GM10847 (cell line): Measurements from ENCODE around the gene BLTP3B.

Source experiments
- POLR2A ChIP-seq: IDR thresholded peaks from 2 replicates; pipeline ENCODE4 v1.6.1; 2011; ENCODE audit not compliant: insufficient read length; ENCODE audit errors: extremely low read depth

BLTP3B gene

GRCh38 chr12:100142851-100143559 is at the start of gene BLTP3B:
Gene BLTP3B, minus strand, starts transcription at chr12:100142874. Its CDS starts 239 bp downstream, at chr12:100142635.
- TF ChIP-seq POLR2A = no peak

GRCh38 chr12:100189636-100190394 is 47.1 kb upstream of the BLTP3B start:
- no peak for TF ChIP-seq POLR2A

- no peak for TF ChIP-seq POLR2A
These were observed 45.3 kb upstream of the BLTP3B start for GRCh38 chr12:100187857-100188519.

GRCh38 chr12:100187068-100187467 is 44.4 kb upstream of the BLTP3B start:
- no peak for TF ChIP-seq POLR2A

- TF ChIP-seq POLR2A = no peak
These were observed 43.4 kb upstream of the BLTP3B start for GRCh38 chr12:100186071-100186470.

GRCh38 chr12:100185361-100185894 is 42.8 kb upstream of the BLTP3B start:
- no peak for TF ChIP-seq POLR2A

- no peak for TF ChIP-seq POLR2A
These were observed 42.0 kb upstream of the BLTP3B start for GRCh38 chr12:100184549-100185145.

GRCh38 chr12:100179252-100179651 is 36.6 kb upstream of the BLTP3B start:
- TF ChIP-seq POLR2A = no peak

GRCh38 chr12:100174495-100174894 is 31.8 kb upstream of the BLTP3B start:
- no peak for TF ChIP-seq POLR2A

GRCh38 chr12:100173111-100173510 is 30.4 kb upstream of the BLTP3B start:
- no peak for TF ChIP-seq POLR2A

- TF ChIP-seq POLR2A = no peak
These were observed 28.6 kb upstream of the BLTP3B start for GRCh38 chr12:100171248-100171647.

- no peak for TF ChIP-seq POLR2A
These were observed 27.7 kb upstream of the BLTP3B start for GRCh38 chr12:100170313-100170858.

GRCh38 chr12:100169345-100169744 is 26.7 kb upstream of the BLTP3B start:
- no peak for TF ChIP-seq POLR2A

- TF ChIP-seq POLR2A = no peak
These were observed 25.9 kb upstream of the BLTP3B start for GRCh38 chr12:100168562-100168961.

GRCh38 chr12:100166232-100166631 is 23.6 kb upstream of the BLTP3B start:
- TF ChIP-seq POLR2A = no peak
